ENCODE measurements around the gene CFTR.
"Not testable (repeated sequence)": the region's sequence is repeated elsewhere in the genome, so short reads cannot be mapped to it uniquely, and the experiment has no call there.

Gene CFTR

DNA sequence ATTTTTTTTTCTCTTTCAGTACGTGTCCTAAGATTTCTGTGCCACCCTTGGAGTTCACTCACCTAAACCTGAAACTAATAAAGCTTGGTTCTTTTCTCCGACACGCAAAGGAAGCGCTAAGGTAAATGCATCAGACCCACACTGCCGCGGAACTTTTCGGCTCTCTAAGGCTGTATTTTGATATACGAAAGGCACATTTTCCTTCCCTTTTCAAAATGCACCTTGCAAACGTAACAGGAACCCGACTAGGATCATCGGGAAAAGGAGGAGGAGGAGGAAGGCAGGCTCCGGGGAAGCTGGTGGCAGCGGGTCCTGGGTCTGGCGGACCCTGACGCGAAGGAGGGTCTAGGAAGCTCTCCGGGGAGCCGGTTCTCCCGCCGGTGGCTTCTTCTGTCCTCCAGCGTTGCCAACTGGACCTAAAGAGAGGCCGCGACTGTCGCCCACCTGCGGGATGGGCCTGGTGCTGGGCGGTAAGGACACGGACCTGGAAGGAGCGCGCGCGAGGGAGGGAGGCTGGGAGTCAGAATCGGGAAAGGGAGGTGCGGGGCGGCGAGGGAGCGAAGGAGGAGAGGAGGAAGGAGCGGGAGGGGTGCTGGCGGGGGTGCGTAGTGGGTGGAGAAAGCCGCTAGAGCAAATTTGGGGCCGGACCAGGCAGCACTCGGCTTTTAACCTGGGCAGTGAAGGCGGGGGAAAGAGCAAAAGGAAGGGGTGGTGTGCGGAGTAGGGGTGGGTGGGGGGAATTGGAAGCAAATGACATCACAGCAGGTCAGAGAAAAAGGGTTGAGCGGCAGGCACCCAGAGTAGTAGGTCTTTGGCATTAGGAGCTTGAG lies at the start of gene CFTR:
CFTR (plus strand) TSS at position 801 of the 830 bp plus-strand sequence. CDS start 70 bp downstream, outside the sequence.
- FAIRE-seq, result no peak

DNA sequence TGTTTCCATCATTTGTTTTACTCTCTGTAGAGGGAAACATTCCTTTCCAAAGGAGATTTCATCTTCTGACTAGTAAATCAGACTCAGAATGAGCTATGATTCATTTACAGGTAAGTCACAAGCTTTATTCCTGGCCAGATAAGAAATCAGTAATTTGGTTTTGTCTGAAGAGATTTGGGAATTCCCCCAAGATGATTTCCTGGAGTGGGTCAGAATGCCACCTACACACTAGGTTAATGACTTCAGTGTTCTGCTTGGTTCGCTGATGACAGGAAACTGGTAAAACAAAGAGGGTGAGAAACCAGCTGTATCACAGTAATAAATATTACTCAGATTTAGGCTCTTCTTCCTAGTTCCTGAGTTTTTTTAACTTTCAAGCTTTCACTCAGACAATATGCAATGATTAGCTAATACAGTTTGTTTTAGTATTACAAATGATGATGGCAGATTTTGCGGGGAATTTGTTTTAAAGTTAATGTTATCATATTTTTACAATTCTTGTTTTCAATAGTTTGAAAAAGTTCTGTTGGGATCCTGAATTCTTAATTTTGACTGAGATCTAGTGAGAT lies 44.3 kb upstream of the CFTR start:
- no peak for FAIRE-seq

DNA sequence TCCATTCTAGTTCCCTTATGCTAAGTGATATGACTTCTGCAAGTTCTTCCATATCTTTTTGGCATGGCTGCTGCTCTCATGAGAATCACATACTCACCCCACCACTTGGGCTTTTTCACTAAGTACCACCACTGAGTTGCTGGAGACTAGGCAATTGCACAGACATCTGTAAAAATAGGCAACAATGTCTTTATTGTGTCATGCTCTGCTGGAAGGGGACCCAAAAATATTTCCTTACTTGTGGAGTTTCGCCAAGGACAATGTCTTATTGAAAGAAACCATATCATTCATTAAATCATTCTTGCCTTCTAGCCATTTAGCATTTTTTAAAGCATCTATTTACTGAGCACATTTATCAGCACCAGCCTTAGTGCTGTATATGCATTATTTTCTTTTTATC lies 35.2 kb upstream of the CFTR start:
- no peak for FAIRE-seq

DNA sequence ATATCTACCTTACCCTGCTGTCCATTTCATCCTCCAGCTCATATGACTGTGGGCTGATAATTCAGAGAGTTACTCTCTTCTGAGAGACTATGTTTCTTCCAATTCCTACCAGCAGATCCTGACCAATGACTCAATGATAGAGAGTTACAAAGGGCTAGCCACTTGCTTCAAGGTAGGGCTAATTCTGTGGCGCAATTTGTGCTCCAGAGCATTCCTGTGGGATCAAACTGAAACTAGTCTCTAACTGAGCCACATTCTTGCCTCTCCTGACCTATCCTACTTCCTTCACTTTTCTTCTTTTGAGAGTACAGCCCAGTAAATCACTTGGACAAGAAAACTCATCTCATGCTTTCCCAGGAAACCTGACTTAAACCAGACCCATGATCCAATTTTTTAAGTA lies 34.6 kb upstream of the CFTR start:
- no peak for FAIRE-seq

DNA sequence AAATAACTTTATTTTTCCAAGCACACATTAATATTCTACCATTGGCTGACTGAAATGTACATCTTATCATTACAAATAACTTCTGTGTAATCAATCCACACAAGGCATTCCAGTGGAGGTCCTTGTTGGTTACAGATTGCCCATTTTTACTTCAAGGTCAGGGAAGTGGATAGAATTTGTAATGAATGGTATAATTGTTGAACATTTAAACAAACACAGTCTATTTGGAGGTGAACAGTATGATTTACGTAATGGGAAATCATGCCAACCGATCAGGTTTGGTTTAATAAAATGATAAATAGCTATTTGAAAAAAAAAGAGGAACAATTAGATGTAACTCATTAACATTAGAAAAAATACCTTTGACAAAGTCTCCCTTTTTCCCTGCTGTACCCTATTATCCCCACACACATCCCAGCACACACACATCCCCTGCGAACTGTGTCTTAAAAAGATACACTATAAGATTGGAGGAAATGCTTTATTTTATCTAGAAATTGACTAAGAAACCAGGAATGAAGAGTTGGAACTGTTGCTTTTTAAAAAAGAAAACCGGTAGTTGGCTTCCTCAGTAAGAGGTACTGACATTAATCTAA lies 33.5 kb upstream of the CFTR start:
- FAIRE-seq, result no peak

DNA sequence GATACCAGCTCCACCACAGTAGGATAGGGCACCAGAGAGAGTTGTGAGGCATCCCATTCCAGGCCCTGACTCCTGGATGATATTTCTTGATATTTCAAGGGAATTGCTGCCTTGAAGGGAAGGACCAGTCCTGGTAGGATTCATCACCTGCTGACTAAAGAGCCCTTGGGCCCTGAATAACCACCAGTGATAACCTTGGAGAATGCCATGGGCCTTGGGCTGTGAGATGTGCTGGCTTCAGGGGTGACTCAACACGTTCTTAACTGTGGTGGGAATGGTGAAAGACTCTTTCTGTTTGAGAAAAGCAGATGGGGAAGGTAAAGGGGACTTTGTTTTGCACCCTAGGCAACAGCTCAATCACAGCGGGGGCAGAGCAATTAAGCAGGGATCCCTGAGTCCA lies 31.2 kb upstream of the CFTR start:
- FAIRE-seq, result no peak

DNA sequence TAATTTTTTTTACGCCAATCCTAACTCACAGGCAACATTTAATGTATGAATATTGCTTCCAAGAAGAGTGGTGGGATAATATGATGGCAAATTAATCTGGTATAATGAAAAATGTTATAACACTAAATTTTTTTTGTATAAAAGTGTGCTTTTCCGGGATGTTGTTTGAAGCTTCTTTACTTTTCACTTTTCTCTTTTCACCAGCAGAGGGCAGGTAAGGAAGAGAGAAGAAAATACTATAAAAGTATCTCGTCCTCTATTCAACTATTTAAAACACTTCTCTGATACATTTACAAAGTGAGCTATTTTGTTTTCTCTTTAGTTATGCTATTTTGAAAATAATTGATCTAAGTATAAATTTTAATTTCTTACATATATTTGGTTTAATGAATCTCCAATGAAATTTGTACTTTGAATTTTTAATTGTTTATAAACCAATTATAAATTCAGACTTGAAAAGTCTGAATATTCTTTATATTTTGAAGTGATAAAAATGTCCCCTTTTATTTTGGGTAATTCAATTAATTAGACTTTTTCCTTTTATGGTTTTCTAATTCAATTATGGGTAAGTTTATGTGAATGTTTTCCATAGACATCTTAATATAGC lies 20.7 kb upstream of the CFTR start:
- FAIRE-seq, result peak; percentile 91

DNA sequence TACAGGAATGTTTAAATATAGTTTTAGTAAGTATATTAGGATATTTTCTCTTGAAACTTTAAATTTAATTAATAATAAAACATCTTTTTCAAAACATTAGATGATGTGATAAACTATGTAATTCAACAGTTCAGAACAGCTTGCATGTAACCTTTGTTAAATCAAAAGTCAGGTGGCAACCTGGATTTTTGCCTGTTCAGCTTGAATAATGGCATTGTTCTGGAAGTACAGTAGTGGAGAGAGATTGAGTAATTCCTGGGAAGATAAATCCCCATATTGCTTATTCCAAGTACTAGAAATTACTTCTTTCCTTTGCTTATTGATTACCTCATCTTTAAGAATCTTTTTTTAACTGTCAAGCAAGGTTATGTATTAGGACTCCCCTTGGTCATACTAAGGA lies 20.1 kb upstream of the CFTR start:
- FAIRE-seq, result no peak

DNA sequence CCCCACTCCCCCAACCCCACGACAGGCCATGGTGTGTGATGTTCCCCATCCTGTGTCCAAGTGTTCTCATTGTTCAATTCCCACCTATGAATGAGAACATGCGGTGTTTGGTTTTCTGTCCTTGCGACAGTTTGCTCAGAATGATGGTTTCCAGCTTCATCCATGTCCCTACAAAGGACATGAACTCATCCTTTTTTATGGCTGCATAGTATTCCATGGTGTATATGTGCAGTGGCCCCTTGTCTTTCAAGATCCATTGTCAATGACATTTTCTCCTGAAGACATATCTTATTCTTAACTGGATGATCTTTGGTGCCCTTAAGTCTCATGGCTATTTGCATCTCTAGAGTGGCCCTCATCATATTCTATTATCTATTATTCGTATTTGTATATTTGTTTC lies 19.0 kb upstream of the CFTR start:
- FAIRE-seq, result not testable (repeated sequence)

DNA sequence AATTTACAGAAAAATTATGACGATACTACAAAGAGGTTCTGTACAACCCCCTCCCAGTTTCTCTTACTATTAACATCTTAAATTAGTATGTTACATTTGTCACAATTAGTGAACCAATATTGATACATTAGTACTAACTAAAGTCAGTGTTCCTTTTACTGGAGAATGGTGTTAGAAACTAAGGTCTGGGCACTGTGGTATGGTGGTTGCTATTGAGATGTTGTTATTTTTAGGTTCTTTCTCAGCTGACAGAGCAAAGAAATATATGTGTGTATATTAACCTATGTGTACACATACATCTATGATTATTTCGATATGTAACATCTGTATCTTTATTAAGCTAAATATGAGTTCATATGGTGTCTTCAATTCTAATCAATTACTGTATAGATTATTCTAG lies 11.7 kb upstream of the CFTR start:
- no peak for FAIRE-seq

DNA sequence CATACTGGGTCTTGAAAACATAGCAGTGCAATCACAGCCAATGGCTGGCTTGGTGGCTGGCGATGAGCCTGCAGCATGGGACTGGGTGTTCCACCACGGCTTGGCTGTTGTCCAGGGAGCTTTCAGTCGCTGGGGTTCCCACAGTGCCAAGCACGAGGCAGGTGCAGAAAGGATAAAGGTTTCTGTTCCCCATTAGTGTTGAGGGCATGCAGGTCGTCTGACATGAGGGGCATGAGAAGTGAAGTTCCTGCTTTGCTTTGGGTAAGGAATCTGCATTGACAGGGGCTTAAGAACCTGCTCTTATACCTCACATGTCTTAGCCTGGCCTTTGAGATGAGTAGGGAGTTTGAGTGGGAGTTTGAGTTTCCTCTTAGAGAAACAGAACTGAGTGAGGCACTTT lies 9.0 kb upstream of the CFTR start:
- FAIRE-seq, result no peak

DNA sequence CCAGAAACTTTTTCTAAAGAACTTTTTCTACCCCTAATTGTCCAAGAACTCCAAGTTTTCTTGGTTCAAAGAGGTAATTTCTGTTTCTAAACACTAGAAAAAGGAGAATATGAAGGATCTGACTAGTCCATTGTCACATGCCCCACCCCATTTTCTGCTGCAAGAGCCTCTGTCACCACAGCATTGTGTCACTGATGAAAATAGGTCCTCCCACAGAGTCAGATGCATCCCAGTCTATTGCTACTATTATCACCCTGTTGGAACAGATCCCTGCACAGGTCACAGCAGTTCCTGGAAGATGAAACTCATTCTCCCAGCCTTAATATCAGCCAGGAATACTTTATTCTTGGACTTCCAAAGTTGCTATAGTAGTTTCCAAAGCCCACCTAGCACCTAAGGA lies 7.5 kb upstream of the CFTR start:
- no peak for FAIRE-seq

DNA sequence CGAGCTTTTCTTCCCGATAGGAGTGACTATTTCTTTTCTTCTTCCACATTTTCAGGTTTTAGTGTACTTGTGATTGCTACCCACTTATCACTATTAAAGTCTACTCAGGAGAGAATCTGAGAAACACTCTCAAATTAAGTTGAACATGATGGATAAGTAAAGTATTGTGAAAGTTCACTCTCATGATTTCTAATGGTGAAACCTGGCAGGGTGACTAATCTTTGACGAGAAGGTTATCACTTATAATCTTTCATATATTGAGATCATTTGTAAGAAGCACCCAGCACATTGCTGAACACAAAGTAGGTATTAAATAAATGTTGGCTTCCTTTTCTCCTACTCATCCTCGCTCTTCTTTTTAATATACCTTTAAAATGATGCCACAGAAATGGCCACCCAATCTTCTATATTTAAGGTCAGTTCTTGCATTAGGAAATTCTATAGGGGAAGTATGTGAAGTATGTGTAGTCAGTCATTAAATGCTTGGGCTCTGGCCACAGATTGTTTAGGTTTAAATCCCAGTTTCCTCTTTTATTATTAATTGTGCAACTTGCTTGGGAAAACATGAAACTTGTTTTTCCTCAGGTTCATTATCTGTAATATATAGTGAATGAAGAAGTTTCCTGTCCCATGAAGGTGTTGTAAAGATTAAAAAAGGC lies 3.1 kb upstream of the CFTR start:
- no peak for FAIRE-seq

DNA sequence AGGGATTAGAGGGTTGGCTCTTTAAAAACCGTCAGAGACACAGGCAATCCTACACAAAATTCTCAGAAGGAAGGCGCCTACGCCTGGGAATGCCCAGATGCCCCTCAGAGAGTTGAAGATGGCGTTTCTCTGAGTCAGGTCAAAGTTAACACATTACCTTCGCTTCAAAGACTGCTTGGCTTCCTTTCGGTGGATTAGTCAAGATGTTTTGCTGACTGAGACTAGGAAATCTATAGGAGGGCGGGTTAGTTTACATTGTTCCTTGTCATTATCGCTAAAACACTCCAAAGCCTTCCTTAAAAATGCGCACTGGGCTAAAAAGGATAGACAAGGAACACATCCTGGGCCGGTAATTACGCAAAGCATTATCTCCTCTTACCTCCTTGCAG lies 995 bp upstream of the CFTR start:
- no peak for FAIRE-seq

DNA sequence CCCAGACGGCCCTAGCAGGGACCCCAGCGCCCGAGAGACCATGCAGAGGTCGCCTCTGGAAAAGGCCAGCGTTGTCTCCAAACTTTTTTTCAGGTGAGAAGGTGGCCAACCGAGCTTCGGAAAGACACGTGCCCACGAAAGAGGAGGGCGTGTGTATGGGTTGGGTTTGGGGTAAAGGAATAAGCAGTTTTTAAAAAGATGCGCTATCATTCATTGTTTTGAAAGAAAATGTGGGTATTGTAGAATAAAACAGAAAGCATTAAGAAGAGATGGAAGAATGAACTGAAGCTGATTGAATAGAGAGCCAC lies 184 bp downstream of the CFTR start:
- FAIRE-seq, result no peak

DNA sequence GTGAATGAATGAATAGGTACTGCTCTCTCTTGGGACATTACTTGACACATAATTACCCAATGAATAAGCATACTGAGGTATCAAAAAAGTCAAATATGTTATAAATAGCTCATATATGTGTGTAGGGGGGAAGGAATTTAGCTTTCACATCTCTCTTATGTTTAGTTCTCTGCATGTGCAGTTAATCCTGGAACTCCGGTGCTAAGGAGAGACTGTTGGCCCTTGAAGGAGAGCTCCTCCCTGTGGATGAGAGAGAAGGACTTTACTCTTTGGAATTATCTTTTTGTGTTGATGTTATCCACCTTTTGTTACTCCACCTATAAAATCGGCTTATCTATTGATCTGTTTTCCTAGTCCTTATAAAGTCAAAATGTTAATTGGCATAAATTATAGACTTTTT lies 1.2 kb downstream of the CFTR start:
- no peak for FAIRE-seq

DNA sequence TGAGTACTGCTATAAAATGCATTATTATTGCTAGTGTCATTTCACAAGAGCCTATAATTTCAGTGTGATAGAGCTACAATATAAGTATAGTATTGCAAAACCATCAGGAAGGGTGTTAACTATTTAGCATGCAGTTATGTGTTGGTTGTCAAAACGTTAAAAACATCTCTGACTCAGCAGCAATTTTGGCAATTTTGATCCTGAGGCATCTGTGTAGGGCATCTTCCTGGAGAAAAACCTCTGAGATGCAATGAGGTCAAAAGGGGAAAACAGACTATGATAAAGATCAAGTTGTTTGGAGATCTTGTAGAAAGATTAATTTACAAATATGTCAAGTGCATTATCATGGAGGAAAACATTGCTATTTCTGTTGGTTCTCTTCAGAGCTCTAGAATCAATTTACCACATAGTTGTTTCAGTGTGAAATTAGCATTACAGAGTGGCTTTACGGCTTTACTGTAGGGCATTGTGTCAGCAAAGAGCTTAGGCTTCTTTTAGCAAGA lies 5.3 kb downstream of the CFTR start:
- FAIRE-seq, result no peak

DNA sequence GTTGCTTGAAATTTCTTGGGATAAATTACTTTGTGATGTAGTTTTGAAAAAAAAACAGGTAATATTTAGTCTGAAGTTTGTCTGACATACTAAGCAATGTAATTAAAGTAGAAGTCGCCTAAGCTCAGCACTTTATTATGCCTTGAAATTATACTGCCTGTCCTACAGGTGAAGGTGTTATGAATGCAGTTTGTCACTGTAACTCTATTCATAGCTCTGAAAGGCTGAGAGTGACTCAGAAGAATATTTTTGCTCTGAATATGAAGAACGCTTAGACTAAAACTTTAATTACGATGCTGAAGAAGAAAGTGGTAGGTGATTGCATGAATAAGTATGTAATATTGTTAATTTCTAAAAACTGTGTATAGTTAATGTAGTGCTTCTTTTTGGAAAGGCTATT lies 9.2 kb downstream of the CFTR start:
- no peak for FAIRE-seq

DNA sequence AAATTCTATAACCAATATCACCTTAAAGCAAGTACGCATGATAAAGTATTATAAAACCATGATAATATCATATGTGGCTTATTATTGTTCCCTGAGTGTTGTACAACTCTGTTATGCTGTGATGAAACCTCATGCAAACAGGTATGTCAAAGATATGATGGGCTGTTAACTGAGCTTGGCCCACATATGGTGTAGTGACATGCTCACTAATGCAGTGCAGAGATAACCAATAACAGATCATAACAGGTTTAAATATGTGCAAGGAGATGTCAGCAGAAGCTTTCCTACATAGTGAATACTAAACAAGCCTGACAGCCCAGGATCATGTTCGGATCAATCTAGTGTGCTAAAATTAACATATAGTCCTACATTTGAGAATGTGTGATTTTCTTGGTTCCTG lies 9.6 kb downstream of the CFTR start:
- no peak for FAIRE-seq

DNA sequence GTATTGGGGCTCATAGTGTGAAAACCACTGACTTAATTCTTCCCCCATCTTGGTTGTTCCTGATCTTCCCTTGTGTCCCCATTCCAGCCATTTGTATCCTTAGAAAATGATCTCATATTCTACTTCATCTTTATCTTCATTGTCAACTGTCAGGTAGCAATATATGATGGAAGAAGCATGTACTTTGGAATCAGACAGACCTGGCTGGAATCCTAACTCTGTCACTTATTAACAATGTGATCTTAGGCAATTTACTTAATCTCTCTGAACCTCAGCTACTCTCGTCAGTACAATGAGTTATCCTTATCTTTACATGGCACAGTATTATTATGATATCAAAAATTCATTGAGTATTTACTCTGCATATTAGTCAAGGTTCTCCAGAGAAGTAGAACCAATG lies 10.1 kb downstream of the CFTR start:
- no peak for FAIRE-seq

DNA sequence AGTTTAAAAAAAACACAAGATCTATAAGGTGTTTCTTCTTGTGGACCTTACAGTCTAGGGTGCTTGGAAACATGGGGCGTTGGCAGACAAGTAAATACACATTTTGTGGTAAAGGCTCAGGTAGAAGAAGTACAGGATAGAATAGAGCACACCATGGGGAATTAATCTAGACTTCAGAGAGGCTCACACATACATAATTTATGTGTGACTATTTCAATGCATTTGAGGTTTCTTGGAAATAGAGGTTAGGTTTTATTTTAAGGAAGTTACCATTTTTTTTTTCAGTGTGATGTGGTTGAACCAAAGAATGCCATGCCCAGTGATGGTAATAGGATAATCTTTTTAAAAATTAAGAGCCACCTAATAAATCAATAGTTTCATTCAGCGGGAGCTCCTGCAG lies 12.8 kb downstream of the CFTR start:
- no peak for FAIRE-seq

DNA sequence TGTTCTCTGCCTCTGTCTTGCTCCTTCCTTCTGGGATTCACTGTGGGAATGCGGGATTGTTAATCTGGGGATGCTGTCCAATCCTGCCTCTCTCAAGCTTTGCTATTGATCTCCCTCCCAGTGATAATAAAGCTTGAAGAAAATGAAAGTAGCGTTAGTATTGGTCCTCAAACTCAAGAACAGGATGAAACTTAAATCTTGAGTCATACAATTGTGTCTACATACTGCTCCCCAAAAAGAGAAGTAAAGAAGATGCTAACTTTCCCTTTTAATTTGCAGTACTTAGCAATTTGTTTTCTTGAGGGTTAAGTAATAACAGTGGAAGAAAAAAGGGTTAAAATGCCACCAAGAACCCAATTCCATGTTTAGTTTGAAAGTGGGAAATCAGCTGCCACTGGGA lies 13.6 kb downstream of the CFTR start:
- no peak for FAIRE-seq

DNA sequence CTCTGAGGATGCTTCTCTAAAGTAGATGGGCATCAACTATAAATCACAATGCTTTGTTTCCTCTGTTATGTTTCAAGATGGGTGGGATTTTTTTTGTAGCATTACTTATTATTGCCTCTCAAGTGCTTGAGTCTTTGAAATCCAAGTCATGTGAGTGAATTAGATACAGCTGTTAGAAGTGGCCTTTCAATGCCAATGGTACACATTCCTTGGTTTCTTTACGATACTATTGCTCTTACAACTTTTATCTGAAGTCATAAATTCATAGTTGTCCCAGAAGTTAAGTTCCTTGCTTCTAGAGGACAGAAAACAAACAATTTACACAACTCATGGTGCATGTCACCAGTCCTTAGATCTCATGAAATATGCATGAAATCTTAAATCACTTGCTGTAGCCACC lies 15.5 kb downstream of the CFTR start:
- FAIRE-seq, result no peak

DNA sequence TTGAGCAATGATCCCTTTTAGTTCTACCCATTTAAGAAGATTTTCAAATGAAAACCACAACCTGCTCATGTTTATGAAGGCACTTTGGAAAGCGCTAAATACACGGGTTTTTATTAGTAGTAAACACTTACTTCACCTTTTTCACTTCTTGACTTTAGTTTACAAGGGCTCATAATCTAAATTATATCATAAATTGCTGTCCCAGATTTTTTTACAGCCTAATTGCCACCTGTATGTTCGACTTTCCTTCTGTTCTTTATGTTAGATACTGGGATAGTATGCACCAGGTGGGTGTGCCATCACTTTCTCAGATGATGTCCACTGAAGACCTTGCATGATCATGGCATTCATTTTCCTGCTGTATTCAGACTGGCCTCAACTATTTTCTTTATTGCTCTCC lies 22.5 kb downstream of the CFTR start:
- no peak for FAIRE-seq
